ENCODE results near the gene DNLZ. TPM values are rescaled to one million over a fixed set of nuclear protein-coding genes. Genes with fewer than 3 reads are reported as not detected.
A peak's percentile ranks its signal among the peaks of the same experiment; 100 is the strongest.

Gene DNLZ
- total and polyA plus RNA-seq, 10 of the 15 experiments (the other 5 are each of a cell fraction or from before 2014, with no cell fraction given), result 0.66 to 29.7 (median 14.7) TPM; not detected in 1

DNA sequence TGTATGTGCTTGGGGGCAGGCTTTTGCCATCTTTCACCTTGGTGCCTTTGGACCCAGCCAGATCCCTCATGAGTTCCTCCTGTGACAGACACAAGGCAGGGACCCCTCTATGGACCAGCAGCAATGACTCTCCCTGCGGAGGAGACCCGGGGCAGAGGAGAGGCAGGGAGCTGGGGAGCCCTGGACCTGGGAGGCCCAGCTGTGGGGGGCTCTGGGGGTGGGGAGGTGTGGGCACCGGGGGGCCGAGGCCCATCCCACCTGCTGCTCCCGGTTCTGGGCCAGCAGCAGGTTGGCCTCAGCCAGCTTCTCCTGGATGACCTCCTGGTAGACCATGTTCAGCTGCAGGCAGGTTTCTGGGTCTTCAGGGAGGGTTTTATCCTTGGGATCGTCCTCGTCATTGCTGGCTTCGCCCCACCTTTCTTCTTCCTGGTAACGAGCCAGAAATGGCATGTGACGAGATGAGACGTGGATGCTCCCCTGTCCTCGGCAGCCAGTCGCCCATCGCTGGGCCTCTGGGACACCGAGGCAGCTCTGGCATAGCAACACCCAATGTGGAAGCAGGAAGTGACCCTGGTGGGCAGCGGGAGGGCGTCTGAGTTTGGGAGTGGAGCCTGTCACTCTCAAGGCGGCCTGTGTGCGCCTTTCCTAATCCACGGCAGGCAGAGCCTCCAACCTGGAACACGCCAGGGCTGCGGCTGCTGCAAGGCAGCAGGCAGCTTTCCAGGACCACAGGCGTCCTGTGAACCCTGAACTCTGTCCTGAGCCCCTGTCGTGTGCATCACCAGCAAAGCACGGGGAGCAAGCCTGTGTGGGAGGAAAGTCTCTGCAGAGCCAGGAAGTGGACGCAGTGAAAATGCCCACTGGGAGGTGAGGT, 32.0 kb upstream of the DNLZ start:
- no peak overlapping the region for H3K4me2 ChIP-seq (ENCODE audit: control insufficient read depth, insufficient read depth)
- H3K4me3 ChIP-seq, result no peak overlapping the region
- RAD21 ChIA-PET (ENCODE audit: unreplicated experiment), result no interaction called here
- no peaks in the 10 kb centered on the region for H3K27me3 ChIP-seq (replicated peaks in 1 of 2; ENCODE audit: control insufficient read depth in 2 of 2, insufficient read depth in 2 of 2, low read length in 1 of 2)
- 91% methylated on average over 23 of the region's 26 CpGs for WGBS (ENCODE audit: insufficient coverage, insufficient replicate concordance, low lambda C conversion rate, missing lambda C conversion rate)
- H2AFZ ChIP-seq (ENCODE audit: control insufficient read depth, low read depth, low read length), result no peak overlapping the region
- no peak overlapping the region for H3K27ac ChIP-seq (ENCODE audit: control insufficient read depth, insufficient read depth)
- no peaks in the 10 kb centered on the region for H3K9me3 ChIP-seq (replicated peaks; ENCODE audit: control insufficient read depth, insufficient read depth, low read length)
- intact Hi-C loops (cut with micrococcal nuclease; ENCODE audit: unreplicated experiment) (no loop called here), in situ Hi-C loops (cut with MboI) (loop anchor here (5.0 kb wide), 1 partner anchor 58 kb away; no protein-coding TSS in a partner anchor)
- CTCF ChIA-PET, result no interaction called here
- peaks cover 10% of the 10 kb centered on the region for H3K4me1 ChIP-seq (ENCODE audit: control insufficient read depth, insufficient read depth, low read length)
- H3K9ac ChIP-seq (ENCODE audit: control insufficient read depth, insufficient read depth, low read length), result no peak overlapping the region
- peaks cover 26% of the 10 kb centered on the region for H3K79me2 ChIP-seq (ENCODE audit: control insufficient read depth, insufficient read depth, low read length)
- SMC1A ChIA-PET (ENCODE audit: uncharacterized antibody, unreplicated experiment), result no interaction called here
- no peak for TF ChIP-seq BMI1 (IDR thresholded peaks at IDR 0.05; ENCODE audit: borderline replicate concordance)
- TF ChIP-seq PAX8 (IDR thresholded peaks at IDR 0.05), result no peak
- no peak for TF ChIP-seq RELB (IDR thresholded peaks at IDR 0.05; ENCODE audit: low read depth)
- no peak for TF ChIP-seq CHD4 (IDR thresholded peaks at IDR 0.05)
- TF ChIP-seq EZH2 (IDR thresholded peaks at IDR 0.05; ENCODE audit: borderline replicate concordance, control insufficient read depth, low read depth, low read length), result no peak
- TF ChIP-seq, protein P1, sequence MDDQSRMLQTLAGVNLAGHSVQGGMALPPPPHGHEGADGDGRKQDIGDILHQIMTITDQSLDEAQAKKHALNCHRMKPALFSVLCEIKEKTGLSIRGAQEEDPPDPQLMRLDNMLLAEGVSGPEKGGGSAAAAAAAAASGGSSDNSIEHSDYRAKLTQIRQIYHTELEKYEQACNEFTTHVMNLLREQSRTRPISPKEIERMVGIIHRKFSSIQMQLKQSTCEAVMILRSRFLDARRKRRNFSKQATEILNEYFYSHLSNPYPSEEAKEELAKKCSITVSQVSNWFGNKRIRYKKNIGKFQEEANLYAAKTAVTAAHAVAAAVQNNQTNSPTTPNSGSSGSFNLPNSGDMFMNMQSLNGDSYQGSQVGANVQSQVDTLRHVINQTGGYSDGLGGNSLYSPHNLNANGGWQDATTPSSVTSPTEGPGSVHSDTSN (IDR thresholded peaks at IDR 0.05; ENCODE audit: insufficient replicate concordance, low read depth, low read length), result peak; percentile 12
- peak; percentile 56 for TF ChIP-seq BCL3 (IDR thresholded peaks at IDR 0.05; ENCODE audit: borderline replicate concordance, insufficient read depth, low read depth, low read length, poor library complexity, severe bottlenecking)
- 0 out of 2 replicates have a peak, but pooled peaks have one; percentile 13 for TF ChIP-seq POLR2A (IDR thresholded peaks at IDR 0.05; ENCODE audit: low read depth, low read length)
- TF ChIP-seq MTA2 (IDR thresholded peaks at IDR 0.05; ENCODE audit: low read depth), result no peak
- TF ChIP-seq IRF5 (IDR thresholded peaks at IDR 0.05; ENCODE audit: borderline replicate concordance), result no peak
- no peak for TF ChIP-seq NBN (IDR thresholded peaks at IDR 0.05)
- no peaks in the 10 kb centered on the region for H4K20me1 ChIP-seq (ENCODE audit: control insufficient read depth, insufficient read depth)
- no peak for ATAC-seq
- H3K36me3 ChIP-seq (ENCODE audit: control insufficient read depth in 2 of 2, insufficient read depth in 2 of 2, low read length in 1 of 2), result peaks cover 19 to 33% of the 10 kb centered on the region in 2 experiments
- no TSS peak for BruUV-seq (replicated peaks)
- no peak for FAIRE-seq
- POLR2A ChIA-PET, result no interaction called here
- no peak for DNase-seq (ENCODE audit: low read depth, low spot score)

Data from GM12878 (cell line).